Effector CD8-positive, alpha-beta T cell (primary cell): ENCODE results near the gene ARL14.
"Not testable (repeated sequence)": the region's sequence is repeated elsewhere in the genome, so short reads cannot be mapped to it uniquely, and the experiment has no call there.

ENCODE experiments used
- DNase-seq: peaks from one replicate; lab custom pipeline; 2025; lab: John Stamatoyannopoulos, UW

ARL14 gene

GRCh38 chr3:160677459-160677881 is 510 bp downstream of the ARL14 start:
- DNase-seq: no peak

GRCh38 chr3:160678292-160678842 is 1.4 kb downstream of the ARL14 start:
- no peak for DNase-seq

GRCh38 chr3:160684368-160684740 is 7.4 kb downstream of the ARL14 start:
- DNase-seq: no peak

- DNase-seq: no peak
Observed at GRCh38 chr3:160685144-160685766, 8.3 kb downstream of the ARL14 start.

- no peak for DNase-seq
Observed at GRCh38 chr3:160686955-160687535, 10.1 kb downstream of the ARL14 start.

GRCh38 chr3:160691151-160691550 is 14.2 kb downstream of the ARL14 start:
- DNase-seq: no peak

GRCh38 chr3:160691962-160692361 is 15.0 kb downstream of the ARL14 start:
- no peak for DNase-seq

- DNase-seq: no peak
Observed at GRCh38 chr3:160693191-160693590, 16.2 kb downstream of the ARL14 start.

- DNase-seq: no peak
Observed at GRCh38 chr3:160694345-160694744, 17.4 kb downstream of the ARL14 start.

- DNase-seq: no peak
Observed at GRCh38 chr3:160695003-160695402, 18.0 kb downstream of the ARL14 start.

GRCh38 chr3:160695915-160696327 is 19.0 kb downstream of the ARL14 start:
- DNase-seq: no peak

GRCh38 chr3:160697637-160698380 is 20.8 kb downstream of the ARL14 start:
- DNase-seq: no peak

GRCh38 chr3:160698599-160699195 is 21.7 kb downstream of the ARL14 start:
- no peak for DNase-seq

GRCh38 chr3:160701490-160701889 is 24.5 kb downstream of the ARL14 start:
- DNase-seq: no peak

- no peak for DNase-seq
Observed at GRCh38 chr3:160702290-160702689, 25.3 kb downstream of the ARL14 start.

- DNase-seq: no peak
Observed at GRCh38 chr3:160703974-160704373, 27.0 kb downstream of the ARL14 start.

- DNase-seq: no peak
Observed at GRCh38 chr3:160707187-160707794, 30.3 kb downstream of the ARL14 start.

GRCh38 chr3:160709477-160710182 is 32.7 kb downstream of the ARL14 start:
- DNase-seq: no peak

GRCh38 chr3:160713144-160713543 is 36.2 kb downstream of the ARL14 start:
- not testable (repeated sequence) for DNase-seq

GRCh38 chr3:160719710-160720109 is 42.8 kb downstream of the ARL14 start:
- no peak for DNase-seq

- no peak for DNase-seq
Observed at GRCh38 chr3:160720123-160720746, 43.3 kb downstream of the ARL14 start.
